Stimulated activated CD4-positive, alpha-beta T cell treated with anti-CD3 and anti-CD28 coated beads, Interleukin-15, amount 100 ng/mL, for 48 hours (primary cell): Measurements from ENCODE around the gene SLC22A6.

Experiments
- DNase-seq, 2 donors: peaks; one replicate each; pipeline ENCODE4 v3.0.0-alpha.2; 2020; ENCODE audit warnings: low read depth in 2 of 2

The SLC22A6 gene

GRCh38 chr11:62931499-62932278 is 53.1 kb downstream of the SLC22A6 start:
- no peak for DNase-seq

- DNase-seq: no peak
These were observed 54.1 kb downstream of the SLC22A6 start for GRCh38 chr11:62930666-62931065.

- DNase-seq: no peak
These were observed 54.6 kb downstream of the SLC22A6 start for GRCh38 chr11:62930157-62930556.

GRCh38 chr11:62928011-62928410 is 56.8 kb downstream of the SLC22A6 start:
- no peak for DNase-seq

- DNase-seq: no peak
These were observed 57.9 kb downstream of the SLC22A6 start for GRCh38 chr11:62926680-62927455.
